OCI-LY3 (cell line): ENCODE results near the gene PRKCD.

ENCODE experiments used
- CTCF ChIP-seq: fragments of 200-600, 300-600 bp; sonication (generic); IDR thresholded peaks from 2 replicates; pipeline ENCODE4 v1.5.1; 2014; ENCODE audit warnings: antibody characterized with exemption, low read length, low read depth
- EZH2phosphoT487 ChIP-seq: fragments of 200-600 bp; shearing (Covaris generic); IDR thresholded peaks from 2 replicates; pipeline ENCODE4 v1.6.1; 2018; ENCODE audit warnings: antibody characterized with exemption, mixed run types, low read depth

DNA sequence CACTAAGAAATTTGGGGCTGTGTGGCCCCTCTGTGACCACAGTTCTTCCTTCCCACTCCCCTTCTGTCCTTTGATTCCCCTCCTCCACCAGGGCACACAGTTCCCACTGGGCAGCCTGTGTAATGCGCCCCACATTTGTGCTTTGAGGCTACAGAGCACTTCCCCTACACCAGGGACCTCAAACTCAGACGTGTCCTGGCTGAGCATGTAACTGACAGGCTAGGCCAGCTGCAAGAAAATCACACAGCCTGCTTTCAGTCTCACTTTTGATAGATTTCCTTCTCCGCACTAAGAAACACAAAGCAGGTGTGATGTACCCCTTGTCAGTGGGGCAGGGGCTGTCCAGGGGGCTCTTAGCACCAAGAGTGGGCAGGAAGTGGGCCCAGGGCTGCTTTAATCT, 29.6 kb downstream of the PRKCD start:
- no peak for TF ChIP-seq CTCF
- no peak for TF ChIP-seq EZH2phosphoT487
